HUES6 (cell line): ENCODE measurements around the gene RNASE8.

Experiments
- H3K27ac ChIP-seq: 2 replicates; pipeline ENCODE4 v1.7.0; 2013; ENCODE audit warnings: low read depth, mild to moderate bottlenecking, low read length, inconsistent platforms
- H3K27me3 ChIP-seq: 2 replicates; pipeline ENCODE4 v1.6.1; 2013; ENCODE audit warnings: low read length; ENCODE audit not compliant: control insufficient read depth, insufficient read depth
- H3K36me3 ChIP-seq: 2 replicates; pipeline ENCODE4 v1.6.1; 2013; ENCODE audit warnings: low read length; ENCODE audit not compliant: control insufficient read depth, insufficient read depth
- H3K4me1 ChIP-seq: 2 replicates; pipeline ENCODE4 v1.6.1; 2013; ENCODE audit warnings: low read length; ENCODE audit not compliant: control insufficient read depth, insufficient read depth
- H3K4me3 ChIP-seq: 2 replicates; pipeline ENCODE4 v1.5.1; 2013; ENCODE audit warnings: low read depth, low read length
- H3K9ac ChIP-seq: one replicate; pipeline ENCODE4 v1.6.1; 2013; ENCODE audit warnings: mild to moderate bottlenecking, low read length
- H3K9me3 ChIP-seq: 2 replicates; pipeline ENCODE4 v1.6.1; 2013; ENCODE audit warnings: low read depth, low read length; ENCODE audit not compliant: control insufficient read depth, insufficient read depth

RNASE8 gene

GRCh38 chr14:21096978-21097635 is 39.5 kb downstream of the RNASE8 start:
- H3K36me3 ChIP-seq = peaks cover 10% of the 10 kb centered on the region; the same call in 1 of the 2 replicates
- H3K4me3 ChIP-seq = peak overlapping the region; percentile 69
- H3K9ac ChIP-seq = peak overlapping the region; percentile 72
- peak overlapping the region; percentile 28 for H3K27ac ChIP-seq
- peaks cover 55% of the 10 kb centered on the region for H3K4me1 ChIP-seq
- no peaks in the 10 kb centered on the region for H3K27me3 ChIP-seq
- H3K9me3 ChIP-seq = no peaks in the 10 kb centered on the region

GRCh38 chr14:21097636-21098075 is 40.0 kb downstream of the RNASE8 start:
- peak overlapping the region; percentile 72 for H3K9ac ChIP-seq

GRCh38 chr14:21098076-21098891 is 40.7 kb downstream of the RNASE8 start, which contains the start of gene ZNF219:
ZNF219 (minus strand) TSS chr14:21098655; CDS start chr14:21093591, 5,064 bp downstream.
- peaks cover 59% of the 10 kb centered on the region for H3K4me1 ChIP-seq

More at GRCh38 chr14:21097636-21098075, 40.0 kb downstream of the RNASE8 start:
- H3K27ac ChIP-seq = peak overlapping the region; percentile 28
- peak overlapping the region; percentile 69 for H3K4me3 ChIP-seq
- no peaks in the 10 kb centered on the region for H3K27me3 ChIP-seq
- peaks cover 7% of the 10 kb centered on the region; the same call in 1 of the 2 replicates for H3K36me3 ChIP-seq
- H3K4me1 ChIP-seq = peaks cover 59% of the 10 kb centered on the region
- no peaks in the 10 kb centered on the region for H3K9me3 ChIP-seq

GRCh38 chr14:21098892-21099595 is 41.4 kb downstream of the RNASE8 start:
- peak overlapping the region; percentile 77 for H3K4me3 ChIP-seq
- H3K27me3 ChIP-seq = no peaks in the 10 kb centered on the region
- peak overlapping the region; percentile 18; the same call in 1 of the 2 replicates for H3K27ac ChIP-seq
- peak overlapping the region; percentile 56 for H3K9ac ChIP-seq
- H3K9me3 ChIP-seq = no peaks in the 10 kb centered on the region
- no peaks in the 10 kb centered on the region for H3K36me3 ChIP-seq
- H3K4me1 ChIP-seq = peaks cover 52% of the 10 kb centered on the region

More at GRCh38 chr14:21098076-21098891, 40.7 kb downstream of the RNASE8 start, which contains the start of gene ZNF219:
- Histone ChIP-seq H3K4me3 (peak within 1 kb of the TSS; percentile 77), H3K27ac (peak within 1 kb of the TSS; percentile 28), H3K27me3 (no peaks in the 10 kb centered on the region), H3K36me3 (peaks cover 2% of the 10 kb centered on the region; the same call in 1 of the 2 replicates), H3K9me3 (no peaks in the 10 kb centered on the region), H3K9ac (peak within 1 kb of the TSS; percentile 72)

GRCh38 chr14:21099596-21099985 is 42.0 kb downstream of the RNASE8 start:
- H3K27ac ChIP-seq = no peak overlapping the region
- no peak overlapping the region for H3K9ac ChIP-seq

GRCh38 chr14:21100931-21101330 is 43.3 kb downstream of the RNASE8 start, which contains the start of gene TMEM253:
TMEM253 (plus strand) TSS chr14:21101066; CDS start chr14:21101344, 278 bp downstream.
- no peak within 1 kb of the TSS for H3K27ac ChIP-seq
- no peaks in the 10 kb centered on the region for H3K36me3 ChIP-seq
- H3K4me1 ChIP-seq = peaks cover 47% of the 10 kb centered on the region
- H3K4me3 ChIP-seq = no peak within 1 kb of the TSS
- no peaks in the 10 kb centered on the region for H3K27me3 ChIP-seq
- H3K9me3 ChIP-seq = no peaks in the 10 kb centered on the region
- no peak within 1 kb of the TSS for H3K9ac ChIP-seq

More at GRCh38 chr14:21099596-21099985, 42.0 kb downstream of the RNASE8 start:
- Histone ChIP-seq H3K4me1 (peaks cover 54% of the 10 kb centered on the region), H3K36me3 (no peaks in the 10 kb centered on the region), H3K9me3 (no peaks in the 10 kb centered on the region), H3K4me3 (peak overlapping the region; percentile 77), H3K27me3 (no peaks in the 10 kb centered on the region)

GRCh38 chr14:21101802-21102413 is 44.3 kb downstream of the RNASE8 start:
- Histone ChIP-seq H3K27ac (no peak overlapping the region), H3K9me3 (no peaks in the 10 kb centered on the region), H3K36me3 (no peaks in the 10 kb centered on the region), H3K27me3 (no peaks in the 10 kb centered on the region), H3K4me1 (peaks cover 44% of the 10 kb centered on the region), H3K4me3 (peak overlapping the region; percentile 86; the same call in 1 of the 2 replicates), H3K9ac (no peak overlapping the region)

GRCh38 chr14:21102521-21103410 is 45.1 kb downstream of the RNASE8 start:
- H3K9ac ChIP-seq = peak overlapping the region; percentile 99
- H3K4me3 ChIP-seq = peak overlapping the region; percentile 86
- H3K4me1 ChIP-seq = peaks cover 46% of the 10 kb centered on the region
- H3K27me3 ChIP-seq = no peaks in the 10 kb centered on the region
- no peaks in the 10 kb centered on the region for H3K9me3 ChIP-seq
- no peaks in the 10 kb centered on the region for H3K36me3 ChIP-seq
- H3K27ac ChIP-seq = no peak overlapping the region

- peak overlapping the region; percentile 100 for H3K27ac ChIP-seq
- no peaks in the 10 kb centered on the region for H3K9me3 ChIP-seq
- no peaks in the 10 kb centered on the region for H3K27me3 ChIP-seq
- peaks cover 46% of the 10 kb centered on the region for H3K4me1 ChIP-seq
- peak overlapping the region; percentile 99 for H3K9ac ChIP-seq
- peak overlapping the region; percentile 86 for H3K4me3 ChIP-seq
- no peaks in the 10 kb centered on the region for H3K36me3 ChIP-seq
Measured at GRCh38 chr14:21103411-21103709, 45.7 kb downstream of the RNASE8 start.
